Measurements from ENCODE around the gene MAD1L1.

GRCh38 chr7:2025188-2025587, 207.6 kb downstream of the MAD1L1 start:
- TF ChIP-seq CTCF (IDR thresholded peaks at IDR 0.05) (no peak), POLR2AphosphoS5 (IDR thresholded peaks at IDR 0.05) (no peak)
